ENCODE data around the gene SCMH1.

SCMH1 gene

DNA sequence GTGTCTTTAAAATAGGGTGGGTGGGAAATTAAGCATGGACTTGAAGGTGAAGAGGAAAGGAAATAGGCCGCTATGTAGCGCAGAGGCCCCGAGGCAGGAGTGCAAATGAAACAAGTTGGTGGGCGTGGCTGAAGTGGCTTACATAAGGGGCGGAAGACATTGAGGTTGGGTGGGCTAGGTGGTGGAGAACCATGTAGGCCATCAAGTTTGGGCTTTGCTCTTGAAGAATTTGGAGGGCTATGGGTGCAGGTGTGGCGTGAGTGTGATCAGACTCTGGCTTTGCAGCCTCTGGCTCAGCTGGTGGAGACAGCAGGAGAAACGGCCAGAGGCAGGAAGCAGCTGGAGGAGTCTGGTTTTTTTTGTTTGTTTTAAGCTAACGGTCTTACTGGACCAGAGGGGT, 227.2 kb downstream of the SCMH1 start:
- no peak for DNase-seq (ENCODE audit: low spot score)
- TF ChIP-seq, protein P1, sequence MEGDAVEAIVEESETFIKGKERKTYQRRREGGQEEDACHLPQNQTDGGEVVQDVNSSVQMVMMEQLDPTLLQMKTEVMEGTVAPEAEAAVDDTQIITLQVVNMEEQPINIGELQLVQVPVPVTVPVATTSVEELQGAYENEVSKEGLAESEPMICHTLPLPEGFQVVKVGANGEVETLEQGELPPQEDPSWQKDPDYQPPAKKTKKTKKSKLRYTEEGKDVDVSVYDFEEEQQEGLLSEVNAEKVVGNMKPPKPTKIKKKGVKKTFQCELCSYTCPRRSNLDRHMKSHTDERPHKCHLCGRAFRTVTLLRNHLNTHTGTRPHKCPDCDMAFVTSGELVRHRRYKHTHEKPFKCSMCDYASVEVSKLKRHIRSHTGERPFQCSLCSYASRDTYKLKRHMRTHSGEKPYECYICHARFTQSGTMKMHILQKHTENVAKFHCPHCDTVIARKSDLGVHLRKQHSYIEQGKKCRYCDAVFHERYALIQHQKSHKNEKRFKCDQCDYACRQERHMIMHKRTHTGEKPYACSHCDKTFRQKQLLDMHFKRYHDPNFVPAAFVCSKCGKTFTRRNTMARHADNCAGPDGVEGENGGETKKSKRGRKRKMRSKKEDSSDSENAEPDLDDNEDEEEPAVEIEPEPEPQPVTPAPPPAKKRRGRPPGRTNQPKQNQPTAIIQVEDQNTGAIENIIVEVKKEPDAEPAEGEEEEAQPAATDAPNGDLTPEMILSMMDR (IDR thresholded peaks at IDR 0.05; ENCODE audit: extremely low read depth, missing control alignments), result no peak

- no peak for DNase-seq (ENCODE audit: low spot score)
- TF ChIP-seq, protein P1 (IDR thresholded peaks at IDR 0.05; ENCODE audit: extremely low read depth, missing control alignments), result no peak
Observed at GRCh38 chr1:41013796-41014195, 228.3 kb downstream of the SCMH1 start.

GRCh38 chr1:41013024-41013423, 229.1 kb downstream of the SCMH1 start:
- no peak for DNase-seq (ENCODE audit: low spot score)
- TF ChIP-seq, protein P1 (IDR thresholded peaks at IDR 0.05; ENCODE audit: extremely low read depth, missing control alignments), result no peak

DNA sequence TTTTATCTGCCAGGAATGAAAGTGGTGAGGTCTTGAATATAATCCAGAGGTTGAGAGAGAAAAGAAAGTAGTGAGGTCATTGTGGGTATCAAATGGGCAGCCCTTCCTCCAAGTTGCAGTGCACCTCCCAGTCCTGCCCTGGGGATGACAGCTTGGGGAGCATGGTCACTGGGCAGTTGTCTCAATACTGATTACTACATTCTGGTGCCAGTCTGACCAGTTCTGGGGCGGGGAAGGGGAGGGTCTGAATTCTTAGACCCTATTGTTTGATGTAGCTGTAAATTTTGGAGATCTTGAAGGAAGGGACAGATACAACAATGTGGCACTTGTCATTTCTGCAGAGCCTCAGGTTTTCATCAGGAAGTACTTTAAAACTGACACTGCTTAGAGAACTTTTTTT, 231.8 kb downstream of the SCMH1 start:
- DNase-seq (ENCODE audit: low spot score), result no peak
- TF ChIP-seq, protein P1 (IDR thresholded peaks at IDR 0.05; ENCODE audit: extremely low read depth, missing control alignments), result no peak

DNA sequence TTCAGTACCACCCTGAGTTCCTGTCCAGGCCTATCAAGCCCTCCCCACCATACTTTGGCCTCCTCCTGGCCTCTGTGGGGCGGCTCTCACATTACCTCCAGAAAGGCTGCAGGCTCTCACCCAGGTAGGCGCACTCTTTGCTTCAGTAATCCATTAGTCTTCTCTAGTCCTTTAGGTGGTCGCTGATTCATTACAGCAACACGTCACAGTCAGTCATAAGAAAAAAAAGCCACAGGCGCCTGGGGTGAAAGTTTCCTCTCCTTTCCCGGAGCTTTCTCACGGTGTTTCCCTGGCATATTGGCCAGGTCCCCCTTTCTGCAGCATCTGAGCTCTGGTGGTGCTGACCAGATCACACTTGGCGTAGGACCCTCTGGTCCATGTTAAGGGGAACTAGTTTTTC, 232.6 kb downstream of the SCMH1 start:
- no peak for DNase-seq (ENCODE audit: low spot score)
- TF ChIP-seq, protein P1 (IDR thresholded peaks at IDR 0.05; ENCODE audit: extremely low read depth, missing control alignments), result no peak

- DNase-seq (ENCODE audit: low spot score), result no peak
- TF ChIP-seq, protein P1 (IDR thresholded peaks at IDR 0.05; ENCODE audit: extremely low read depth, missing control alignments), result no peak
Observed at GRCh38 chr1:41006942-41007865, 234.9 kb downstream of the SCMH1 start.

GRCh38 chr1:41005876-41006275, 236.2 kb downstream of the SCMH1 start:
- no peak for DNase-seq (ENCODE audit: low spot score)
- TF ChIP-seq, protein P1 (IDR thresholded peaks at IDR 0.05; ENCODE audit: extremely low read depth, missing control alignments), result no peak
